Uterus (tissue), 4 donors: Measurements from ENCODE around the gene PTPRG. TPM values are rescaled to one million over a fixed set of nuclear protein-coding genes. Genes with fewer than 3 reads are reported as not detected.
A peak's percentile ranks its signal among the peaks of the same experiment; 100 is the strongest.

ENCODE experiments used
- DNase-seq, 2 donors: peaks; one replicate each; pipeline ENCODE4 v3.0.0-alpha.2; 2019 to 2020
- H3K27ac ChIP-seq, 2 donors: fragments of 200-600 bp; sonication (generic); 1 replicate in 1 of 2; 2 replicates in 1 of 2; pipeline ENCODE4 v1.5.1; 2016 to 2018
- H3K27me3 ChIP-seq, 2 donors: fragments of 200-600 bp; sonication (generic); one replicate each; pipeline ENCODE4 v1.5.1; 2018 to 2019; ENCODE audit warnings: control low read depth in 1 of 2
- H3K36me3 ChIP-seq, 2 donors: fragments of 200-600 bp; sonication (generic); one replicate each; pipeline ENCODE4 v1.5.1; 2019; ENCODE audit warnings: control low read depth in 1 of 2
- H3K4me1 ChIP-seq, 2 donors: fragments of 200-600 bp; sonication (generic); one replicate each; pipeline ENCODE4 v1.5.1; 2018 to 2019; ENCODE audit warnings: control low read depth in 1 of 2
- H3K4me3 ChIP-seq, 2 donors: fragments of 200-600 bp; sonication (generic); 1 replicate in 1 of 2; 2 replicates in 1 of 2; pipeline ENCODE4 v1.5.1; 2018 to 2019; ENCODE audit warnings: mild to moderate bottlenecking in 1 of 2
- H3K9me3 ChIP-seq, 2 donors: fragments of 200-600 bp; sonication (generic); one replicate each; pipeline ENCODE4 v1.5.1; 2019; ENCODE audit warnings: control low read depth in 1 of 2
- CTCF ChIP-seq, 4 experiments: fragments of 200-600 bp in 2 of 4; fragments of 450-650 bp in 2 of 4; sonication (generic) in 2 of 4; IDR thresholded peaks; one replicate each; pipeline ENCODE4 v1.5.1; 2016 to 2019; ENCODE audit warnings: antibody characterized with exemption in 4 of 4, mild to moderate bottlenecking in 2 of 4, moderate library complexity in 1 of 4
- POLR2A ChIP-seq, 2 donors: fragments of 450-650 bp; IDR thresholded peaks; one replicate each; pipeline ENCODE4 v1.6.1; 2016; ENCODE audit warnings: antibody characterized with exemption in 2 of 2, mild to moderate bottlenecking in 1 of 2, moderate library complexity in 1 of 2
- intact Hi-C: fragments of 100-400 bp; cut with DNase I; formaldehyde crosslinking; loops from one replicate; pipeline ENCODE4 v1.15.1; 2023; ENCODE audit warnings: low total_unique reads
- total RNA-seq, 4 donors: library from RNA; depleted of rRNA in 3 of 4; stranded (reverse); fragments of >200 nt in 3 of 4; gene quantifications; one replicate each; pipeline versions ENCODE4 v1.1.0 to v1.2.4, GENCODE V29; 2014 to 2023
- donor health status: DM: yes; HTN: yes; CAD: no.

Gene PTPRG
- total RNA-seq, 4 donors from 2014 or later: 43.5 to 136 (median 62.6) TPM

GRCh38 chr3:61808526-61808925, 247.2 kb downstream of the PTPRG start:
- H3K36me3 ChIP-seq: no peaks in the 10 kb centered on the region
- H3K4me1 ChIP-seq: peaks cover 0 to 16% of the 10 kb centered on the region in 2 donors
- TF ChIP-seq POLR2A (IDR thresholded peaks at IDR 0.05): no peak
- no peak for TF ChIP-seq CTCF (IDR thresholded peaks at IDR 0.05)
- peak overlapping the region; percentile 47 to 61 for H3K27ac ChIP-seq
- no peaks in the 10 kb centered on the region for H3K9me3 ChIP-seq
- peak; percentile 68 to 72 for DNase-seq
- no peaks in the 10 kb centered on the region for H3K27me3 ChIP-seq
- no peak overlapping the region for H3K4me3 ChIP-seq
- intact Hi-C loops: no loop called here

GRCh38 chr3:61808999-61809398, 247.6 kb downstream of the PTPRG start:
- no peak for DNase-seq
- Histone ChIP-seq H3K27me3 (no peaks in the 10 kb centered on the region), H3K4me3 (no peak overlapping the region), H3K9me3 (no peaks in the 10 kb centered on the region), H3K36me3 (no peaks in the 10 kb centered on the region), H3K27ac (peak overlapping the region; percentile 47 to 61), H3K4me1 (peaks cover 0 to 16% of the 10 kb centered on the region in 2 donors)
- intact Hi-C loops: no loop called here
- no peak for TF ChIP-seq POLR2A (IDR thresholded peaks at IDR 0.05)
- no peak for TF ChIP-seq CTCF (IDR thresholded peaks at IDR 0.05)

- DNase-seq: peak; percentile 31 to 36
- Histone ChIP-seq H3K27ac (peak overlapping the region in 1 of 2 donors; percentile 61), H3K4me3 (no peak overlapping the region), H3K4me1 (peaks cover 0 to 16% of the 10 kb centered on the region in 2 donors), H3K36me3 (no peaks in the 10 kb centered on the region), H3K27me3 (no peaks in the 10 kb centered on the region), H3K9me3 (no peaks in the 10 kb centered on the region)
- intact Hi-C loops: no loop called here
- TF ChIP-seq POLR2A (IDR thresholded peaks at IDR 0.05): no peak
- TF ChIP-seq CTCF (IDR thresholded peaks at IDR 0.05): no peak
These were observed 248.5 kb downstream of the PTPRG start for GRCh38 chr3:61809879-61810278.

- Histone ChIP-seq H3K9me3 (no peaks in the 10 kb centered on the region), H3K27ac (no peak overlapping the region), H3K27me3 (no peaks in the 10 kb centered on the region), H3K4me1 (peaks cover 0 to 16% of the 10 kb centered on the region in 2 donors), H3K36me3 (no peaks in the 10 kb centered on the region), H3K4me3 (no peak overlapping the region)
- intact Hi-C loops: no loop called here
- DNase-seq: no peak
- TF ChIP-seq CTCF (IDR thresholded peaks at IDR 0.05) (no peak), POLR2A (IDR thresholded peaks at IDR 0.05) (no peak)
These were observed 249.7 kb downstream of the PTPRG start for GRCh38 chr3:61810953-61811497.

- intact Hi-C loops: no loop called here
- Histone ChIP-seq H3K4me1 (peaks cover 0 to 16% of the 10 kb centered on the region in 2 donors), H3K9me3 (no peaks in the 10 kb centered on the region)
These were observed 250.3 kb downstream of the PTPRG start for GRCh38 chr3:61811652-61812051.

More at GRCh38 chr3:61811652-61812051, 250.3 kb downstream of the PTPRG start:
- DNase-seq: no peak
- Histone ChIP-seq H3K27ac (no peak overlapping the region), H3K27me3 (no peaks in the 10 kb centered on the region), H3K36me3 (no peaks in the 10 kb centered on the region), H3K4me3 (no peak overlapping the region)
- TF ChIP-seq CTCF (IDR thresholded peaks at IDR 0.05) (no peak), POLR2A (IDR thresholded peaks at IDR 0.05) (no peak)
